Panc1 (cell line): ENCODE measurements around the gene FHIT.

Experiments
- POLR2AphosphoS5 ChIP-seq: IDR thresholded peaks from 2 replicates; pipeline ENCODE4 v1.6.1; 2012; ENCODE audit warnings: mild to moderate bottlenecking, low read depth, low read length, moderate library complexity
- TF ChIP-seq, protein P1 (sequence below): fragments of 450-650 bp; IDR thresholded peaks from 2 replicates; pipeline ENCODE4 v1.5.1; 2017; ENCODE audit warnings: mild to moderate bottlenecking

DNA sequence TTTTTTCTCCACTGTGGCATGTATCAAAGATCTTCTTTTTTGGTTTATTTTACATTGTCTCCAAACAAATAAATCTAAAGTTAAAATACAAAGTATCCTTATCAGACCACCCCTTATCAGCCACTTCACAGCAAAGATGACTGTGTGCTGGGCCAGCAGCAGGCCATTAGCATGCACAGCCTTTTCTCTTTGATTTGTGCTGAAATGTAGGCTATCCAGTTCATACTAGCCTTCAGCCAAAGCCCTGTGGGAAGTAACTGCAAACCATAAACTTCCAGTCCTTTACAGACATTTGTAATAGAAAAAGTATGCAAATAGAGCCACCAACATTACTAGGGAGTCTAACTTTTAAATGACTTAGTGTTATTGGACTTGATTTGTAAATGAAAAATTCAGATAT is 816.3 kb downstream of the FHIT start:
- TF ChIP-seq, protein P1, sequence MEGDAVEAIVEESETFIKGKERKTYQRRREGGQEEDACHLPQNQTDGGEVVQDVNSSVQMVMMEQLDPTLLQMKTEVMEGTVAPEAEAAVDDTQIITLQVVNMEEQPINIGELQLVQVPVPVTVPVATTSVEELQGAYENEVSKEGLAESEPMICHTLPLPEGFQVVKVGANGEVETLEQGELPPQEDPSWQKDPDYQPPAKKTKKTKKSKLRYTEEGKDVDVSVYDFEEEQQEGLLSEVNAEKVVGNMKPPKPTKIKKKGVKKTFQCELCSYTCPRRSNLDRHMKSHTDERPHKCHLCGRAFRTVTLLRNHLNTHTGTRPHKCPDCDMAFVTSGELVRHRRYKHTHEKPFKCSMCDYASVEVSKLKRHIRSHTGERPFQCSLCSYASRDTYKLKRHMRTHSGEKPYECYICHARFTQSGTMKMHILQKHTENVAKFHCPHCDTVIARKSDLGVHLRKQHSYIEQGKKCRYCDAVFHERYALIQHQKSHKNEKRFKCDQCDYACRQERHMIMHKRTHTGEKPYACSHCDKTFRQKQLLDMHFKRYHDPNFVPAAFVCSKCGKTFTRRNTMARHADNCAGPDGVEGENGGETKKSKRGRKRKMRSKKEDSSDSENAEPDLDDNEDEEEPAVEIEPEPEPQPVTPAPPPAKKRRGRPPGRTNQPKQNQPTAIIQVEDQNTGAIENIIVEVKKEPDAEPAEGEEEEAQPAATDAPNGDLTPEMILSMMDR, result no peak
- TF ChIP-seq POLR2AphosphoS5, result no peak
